Endometrial microvascular endothelial cells (primary cell): Measurements from ENCODE around the gene RPE65. TPM values are rescaled to one million over a fixed set of nuclear protein-coding genes. Genes with fewer than 3 reads are reported as not detected.
"Not testable (repeated sequence)": the region's sequence is repeated elsewhere in the genome, so short reads cannot be mapped to it uniquely, and the experiment has no call there.

Experiments
- in situ Hi-C: cut with HindIII; loops from 2 replicates; pipeline ENCODE4 v1.10.0; 2017; ENCODE audit warnings: low sequenced_read_pairs, low pct_unique_long_range_greater_than_20kb; ENCODE audit errors: inconsistent ontology term
- total RNA-seq: library from RNA; depleted of rRNA; stranded (reverse); fragments of >200 nt; gene quantifications from one replicate; pipeline ENCODE4 v1.2.3, GENCODE V29; 2015; ENCODE audit errors: inconsistent ontology term

The RPE65 gene
- total RNA-seq, 1 donor from 2014 or later: not detected

DNA sequence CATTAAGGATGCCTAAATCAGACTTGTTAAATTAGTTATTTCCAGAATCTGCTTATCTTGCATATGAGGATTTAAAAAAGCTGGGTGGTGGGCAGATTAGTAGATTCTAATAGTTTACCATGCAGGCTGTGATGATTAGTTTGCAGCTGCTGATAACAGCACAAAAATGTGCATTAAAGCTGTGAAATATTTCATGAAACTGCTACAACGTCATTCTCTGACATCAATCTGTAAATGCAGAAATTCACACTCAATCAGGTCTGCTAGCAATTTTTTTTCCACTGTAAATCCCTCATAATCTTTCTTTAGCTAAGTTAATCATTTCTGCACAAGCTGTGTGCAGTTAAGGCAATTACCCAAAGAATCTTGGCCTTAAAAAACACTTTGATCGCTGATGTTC, 9.3 kb upstream of the RPE65 start:
- in situ Hi-C loops: no loop called here

DNA sequence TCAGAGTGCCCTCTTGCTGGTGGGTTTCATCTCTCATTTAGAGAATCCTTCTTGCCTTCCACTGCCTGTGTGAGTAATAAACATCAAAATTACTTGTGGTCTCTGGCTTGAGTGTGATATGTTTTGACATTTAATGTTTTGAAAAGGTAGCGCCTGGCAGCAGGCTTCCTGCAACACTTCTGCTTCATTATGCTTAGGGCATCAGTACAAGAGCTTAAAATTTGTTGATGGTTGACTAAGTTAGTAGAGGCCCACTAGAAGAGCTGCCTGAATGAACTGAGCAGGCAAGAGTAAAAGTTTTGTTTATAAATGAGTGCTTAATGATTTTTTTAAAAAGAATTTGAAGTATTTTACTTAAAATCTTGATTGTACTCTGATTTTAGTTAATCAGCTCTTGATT, 6.4 kb upstream of the RPE65 start:
- in situ Hi-C loops: no loop called here

DNA sequence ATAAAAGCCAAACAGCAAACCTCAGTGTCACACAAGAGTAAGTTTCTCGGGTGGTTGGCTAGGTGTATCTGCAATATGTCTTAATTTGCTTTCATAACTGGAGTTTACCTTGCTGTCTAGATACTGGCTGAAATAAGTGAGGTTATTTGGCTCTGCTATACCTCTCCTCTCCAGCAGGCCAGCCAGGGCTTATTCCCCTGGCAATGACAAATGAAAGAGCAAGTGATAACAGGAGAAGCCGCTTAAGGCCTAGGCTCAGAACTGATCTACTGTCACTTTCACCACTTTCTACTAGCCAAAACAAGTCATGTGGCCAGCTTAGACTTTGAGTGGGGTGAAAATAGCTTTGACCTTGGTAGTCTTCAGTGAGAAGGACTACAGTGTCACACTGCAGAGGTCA, 4.8 kb upstream of the RPE65 start:
- in situ Hi-C loops: no loop called here

DNA sequence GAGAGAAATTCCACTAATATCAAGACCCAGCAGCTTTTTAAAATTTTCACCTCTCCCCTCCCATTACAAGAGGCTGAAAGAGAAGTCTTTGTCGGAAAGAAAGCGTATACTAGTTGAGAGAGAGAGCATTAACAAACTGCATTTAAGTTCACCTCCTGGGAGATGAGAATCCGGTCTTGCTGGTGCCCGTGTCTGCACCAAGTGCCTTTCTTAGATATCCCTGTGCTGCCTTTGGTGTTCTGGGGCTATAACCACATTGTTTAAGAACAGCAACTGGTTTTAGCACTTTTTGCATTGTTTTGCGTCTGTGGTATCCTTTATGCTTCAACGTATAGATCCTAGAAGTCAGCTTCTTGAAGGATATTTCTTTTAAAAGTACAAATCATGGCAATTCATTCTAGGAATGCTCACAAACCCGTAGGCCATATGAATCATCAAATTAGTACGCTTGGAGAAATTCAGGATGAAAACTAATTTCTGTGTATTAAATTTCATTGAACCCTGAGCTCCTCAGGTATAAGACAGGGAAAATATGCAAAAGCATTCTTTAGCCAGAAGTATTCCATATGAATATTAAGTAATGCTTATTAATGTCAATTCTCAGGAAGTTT, 3.4 kb upstream of the RPE65 start:
- in situ Hi-C loops: no loop called here

DNA sequence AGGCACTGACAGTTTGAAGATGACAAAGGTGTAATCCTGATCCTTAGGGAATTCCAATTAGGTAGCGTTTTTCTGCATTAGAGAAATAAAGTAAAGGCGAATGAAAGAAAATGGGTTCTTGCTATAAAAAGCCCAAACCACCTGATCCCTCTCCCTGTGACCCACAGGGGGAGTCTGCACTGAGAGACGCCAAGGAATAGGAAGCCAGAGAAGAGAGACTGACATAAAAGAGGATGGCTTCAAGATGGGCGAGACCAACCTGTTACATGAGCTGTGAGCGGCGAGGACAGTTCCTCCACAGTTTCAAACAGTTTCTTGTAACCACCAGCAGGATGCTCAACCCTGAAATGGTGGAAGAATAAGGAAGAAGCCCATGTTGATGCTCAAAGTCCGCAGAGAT, 1.4 kb downstream of the RPE65 start:
- in situ Hi-C loops: no loop called here

DNA sequence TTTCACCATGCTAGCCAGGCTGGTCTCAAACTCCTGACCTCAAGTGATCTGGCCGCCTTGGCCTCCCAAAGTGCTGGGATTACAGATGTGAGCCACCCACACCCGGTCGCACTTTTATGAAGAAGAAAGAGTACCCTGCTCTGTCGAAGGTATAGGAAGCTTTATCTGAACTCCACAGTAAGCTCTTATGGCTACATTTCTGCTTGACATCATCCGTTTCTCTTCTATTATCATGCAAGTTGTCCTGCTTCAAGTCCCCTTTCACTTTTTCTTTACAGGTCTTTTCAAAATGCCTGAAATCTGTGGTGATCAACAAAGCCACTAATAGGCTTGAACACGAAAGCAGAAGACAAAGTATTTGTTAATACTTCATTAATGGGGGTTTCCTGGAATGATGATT, 4.0 kb downstream of the RPE65 start:
- in situ Hi-C loops: no loop called here

DNA sequence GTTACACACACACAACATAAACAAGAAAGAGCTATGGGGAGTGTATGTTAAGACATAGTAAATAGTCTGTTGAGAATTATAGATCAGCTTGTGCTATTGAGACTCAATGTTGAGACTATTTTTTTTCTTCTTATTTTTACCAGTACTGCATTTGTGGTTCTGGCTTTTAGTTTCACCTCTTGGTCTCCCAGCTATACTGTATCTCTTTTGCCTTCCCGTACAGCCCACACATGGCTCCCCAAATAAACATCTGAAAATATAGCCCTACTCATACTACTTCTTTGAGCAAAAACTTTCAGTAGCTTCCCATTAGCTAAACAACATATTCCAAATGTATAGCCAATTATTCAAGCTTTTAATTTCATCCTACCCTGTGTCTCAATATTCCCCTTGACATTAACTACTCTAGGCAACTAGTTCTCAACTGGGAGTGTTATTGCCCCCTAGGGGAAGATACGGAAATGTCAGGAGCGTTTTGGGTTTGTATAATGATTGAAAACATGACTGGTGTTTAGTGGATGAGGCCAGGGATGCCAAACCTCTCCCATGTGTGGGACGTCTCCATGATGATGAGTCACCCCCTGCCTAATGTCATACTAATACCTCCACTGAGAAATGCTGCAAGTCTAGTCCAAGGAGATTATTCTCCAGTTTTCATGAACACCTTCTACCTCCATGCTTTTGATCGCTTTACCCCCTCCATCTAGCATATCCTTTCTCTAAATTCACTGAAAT, 6.8 kb downstream of the RPE65 start:
- in situ Hi-C loops: no loop called here

DNA sequence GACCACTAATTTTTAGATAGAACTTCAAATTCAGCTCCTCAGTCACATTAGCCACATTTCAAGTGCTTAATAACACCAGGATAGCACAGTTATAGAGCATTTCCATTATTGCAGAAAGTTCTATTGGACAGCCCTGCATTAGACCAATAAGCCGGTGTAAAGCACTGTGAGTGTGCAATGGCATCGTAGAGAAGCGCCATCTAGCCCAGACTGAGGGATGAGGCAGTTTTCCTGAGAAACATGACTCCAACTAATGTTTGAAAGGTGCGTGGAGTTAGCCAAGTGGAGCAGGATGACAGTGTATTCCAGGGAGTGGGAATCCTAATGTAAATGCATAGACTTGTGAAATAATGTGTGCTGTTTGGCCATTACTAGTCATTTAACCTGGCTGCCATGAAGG, 7.7 kb downstream of the RPE65 start:
- in situ Hi-C loops: no loop called here

DNA sequence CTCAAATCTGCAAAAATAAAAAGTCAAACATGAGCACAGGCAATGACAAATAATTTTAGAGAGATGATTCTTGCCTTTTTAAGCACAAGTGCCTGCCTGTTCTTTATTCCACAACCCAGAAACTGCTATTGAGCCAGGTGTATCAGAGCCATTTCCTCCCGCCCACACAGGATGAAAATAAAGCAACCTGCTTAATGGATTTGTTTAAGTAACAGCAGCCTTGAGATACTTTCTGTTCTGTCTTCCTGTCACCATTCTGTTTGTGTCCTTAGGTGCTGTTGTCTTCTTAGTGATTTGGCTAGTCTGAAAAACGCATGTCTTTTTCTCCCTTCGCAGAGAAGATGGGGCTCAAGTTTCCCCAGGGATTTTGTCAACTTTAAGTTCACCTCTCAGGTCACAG, 11.4 kb downstream of the RPE65 start:
- in situ Hi-C loops: no loop called here

DNA sequence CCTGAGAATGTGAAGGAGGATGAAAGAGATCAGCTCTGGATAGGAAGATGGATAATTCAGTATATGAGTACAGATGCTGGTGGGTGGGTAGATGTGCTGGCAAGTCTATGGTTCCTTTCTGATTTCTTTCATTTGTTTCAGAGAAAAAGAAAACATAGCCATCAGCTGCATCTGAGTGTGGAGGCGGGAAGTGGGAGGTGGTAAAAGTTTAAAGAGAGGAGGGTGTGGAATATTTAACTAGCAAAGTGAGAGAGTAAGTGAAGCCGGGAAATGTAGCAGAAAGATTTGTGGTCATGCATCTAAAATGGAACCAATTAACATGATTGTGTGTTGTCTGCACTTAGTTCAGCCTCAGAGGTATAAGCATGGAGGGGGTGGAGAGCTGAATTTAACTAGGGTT, 16.4 kb downstream of the RPE65 start:
- in situ Hi-C loops: no loop called here

DNA sequence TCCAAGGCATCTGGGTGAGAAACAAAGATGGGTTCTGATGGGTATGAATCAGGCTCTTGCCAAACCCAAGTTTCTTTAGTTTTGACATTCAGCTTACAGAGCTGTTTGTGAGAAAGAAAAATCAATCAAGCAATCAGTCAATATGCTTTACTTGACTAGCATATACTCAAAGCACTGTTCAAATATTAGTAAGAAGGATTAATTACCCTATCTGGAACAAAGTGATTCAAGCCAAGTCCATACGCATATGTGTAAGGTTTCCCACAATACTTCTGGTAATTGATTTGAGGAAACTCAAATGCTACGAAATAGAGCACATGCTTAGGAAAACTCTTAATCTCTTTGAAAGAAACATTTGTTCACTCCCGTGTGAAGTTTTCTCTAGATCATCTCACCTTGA, 18.7 kb downstream of the RPE65 start:
- in situ Hi-C loops: no loop called here

DNA sequence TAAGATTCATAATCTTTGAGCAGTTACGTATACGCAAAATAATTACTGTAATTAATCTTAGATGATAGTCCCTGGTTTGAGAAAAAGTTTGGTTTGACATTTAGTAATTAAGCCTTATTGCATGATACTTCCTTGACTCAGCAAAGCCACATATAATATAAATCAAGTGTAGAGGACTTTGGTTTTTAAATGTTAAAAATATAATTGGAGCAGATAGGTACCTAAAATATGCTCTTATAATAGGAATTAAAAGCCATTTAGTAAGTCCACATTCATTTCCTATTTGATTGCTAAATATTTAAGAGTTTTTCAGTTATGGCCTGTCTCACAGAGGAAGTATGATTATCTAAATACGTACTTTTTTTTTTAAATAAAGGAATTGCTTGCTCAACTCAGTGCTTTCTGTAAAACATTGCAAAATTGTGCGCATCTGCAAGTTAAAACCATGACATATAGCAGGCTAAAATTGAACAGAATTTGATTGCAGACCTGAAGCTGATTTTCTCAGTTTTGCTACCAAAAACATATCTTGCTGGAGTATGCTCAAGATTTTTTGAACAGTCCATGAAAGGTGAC, 20.4 kb downstream of the RPE65 start:
- in situ Hi-C loops: no loop called here

DNA sequence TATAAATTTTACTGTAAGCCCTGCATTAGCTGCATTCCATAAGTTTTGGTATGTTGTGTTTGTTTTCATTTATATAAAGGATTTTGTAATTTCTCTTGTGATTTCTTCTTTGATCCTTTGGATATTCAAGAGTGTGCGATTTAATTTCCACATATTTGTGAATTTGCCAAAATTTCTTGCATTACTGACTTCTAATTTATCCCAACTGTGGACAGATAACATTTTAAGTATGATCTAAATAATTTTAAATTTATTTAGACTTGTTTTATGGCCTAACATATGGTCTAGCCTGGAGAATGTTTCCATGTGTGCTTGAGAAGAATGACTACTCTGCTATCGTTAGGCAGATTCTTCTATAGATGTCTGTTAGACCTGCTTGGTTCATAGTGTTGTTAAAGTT, 23.2 kb downstream of the RPE65 start:
- in situ Hi-C loops: no loop called here

DNA sequence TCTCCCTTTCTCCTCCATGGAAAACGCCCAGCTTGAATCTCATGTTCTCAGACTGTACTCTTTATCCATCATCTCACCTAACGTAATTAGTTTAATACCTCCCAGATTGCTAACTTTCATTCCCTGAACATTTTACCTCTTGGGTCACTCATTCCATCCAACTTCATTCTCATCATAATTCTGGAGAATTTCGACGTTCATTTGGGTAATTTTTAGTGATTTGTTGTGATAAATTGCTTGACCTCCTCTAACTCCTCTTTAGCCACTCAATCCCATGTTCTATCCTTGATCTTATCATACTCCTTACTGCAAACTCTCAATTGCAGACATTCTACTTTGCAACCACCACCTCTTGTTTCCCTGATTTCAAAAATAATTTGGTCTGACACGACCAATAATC, 28.4 kb downstream of the RPE65 start:
- in situ Hi-C loops: no loop called here

DNA sequence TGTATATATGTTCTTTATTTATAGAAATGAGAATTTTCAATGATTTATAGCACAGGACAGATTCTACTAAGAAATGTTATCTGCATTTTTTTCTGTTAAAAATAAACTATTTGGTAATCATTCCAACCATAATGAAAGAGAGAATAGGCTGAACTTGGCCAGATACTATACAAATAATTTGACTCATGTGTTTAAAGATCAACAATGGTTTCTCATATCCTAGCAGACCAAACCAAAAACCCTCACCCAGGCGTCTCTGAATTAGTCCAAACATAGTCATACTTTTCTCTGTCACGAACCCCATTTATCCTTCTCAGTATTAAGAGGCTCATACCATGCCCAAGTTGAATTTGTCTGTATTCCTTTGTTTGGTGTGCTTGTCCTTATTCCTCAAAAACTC, 40.3 kb downstream of the RPE65 start:
- in situ Hi-C loops: no loop called here

DNA sequence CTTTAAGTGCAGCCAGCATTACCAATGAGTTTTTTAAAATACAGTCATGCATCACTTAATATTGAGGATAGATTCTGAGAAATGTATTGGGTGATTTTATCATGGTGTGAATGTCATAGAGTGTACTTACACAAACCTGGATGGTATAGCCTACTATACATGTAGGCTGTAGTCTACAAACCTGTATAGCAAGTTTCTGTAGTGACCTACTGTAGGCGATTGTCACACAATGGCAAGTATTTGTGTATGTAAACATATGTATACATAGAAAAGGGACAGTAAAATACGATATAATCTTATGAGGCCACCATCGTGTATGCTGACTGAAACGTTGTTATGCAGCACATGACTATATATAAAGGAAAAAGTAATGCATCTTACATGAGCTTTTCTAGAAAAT, 48.2 kb downstream of the RPE65 start:
- in situ Hi-C loops: no loop called here

DNA sequence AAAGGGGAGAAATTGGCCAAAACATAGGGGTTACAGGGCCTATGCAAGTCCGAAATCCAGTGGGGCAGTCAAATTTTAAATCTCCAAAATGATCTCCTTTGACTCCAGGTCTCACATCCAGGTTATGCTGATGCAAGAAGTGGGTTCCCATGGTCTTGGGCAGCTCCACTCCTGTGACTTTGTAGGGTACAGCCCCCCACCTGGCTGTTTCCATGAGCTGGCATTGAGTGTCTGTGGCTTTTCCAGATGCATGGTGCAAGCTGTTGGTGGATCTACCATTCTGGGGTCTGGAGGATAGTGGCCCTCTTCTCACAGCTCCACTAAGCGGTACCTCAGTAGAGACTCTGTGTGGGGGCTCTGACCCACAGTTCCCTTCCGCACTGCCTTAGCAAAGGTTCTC, 54.2 kb downstream of the RPE65 start:
- in situ Hi-C loops: not testable (repeated sequence)

DNA sequence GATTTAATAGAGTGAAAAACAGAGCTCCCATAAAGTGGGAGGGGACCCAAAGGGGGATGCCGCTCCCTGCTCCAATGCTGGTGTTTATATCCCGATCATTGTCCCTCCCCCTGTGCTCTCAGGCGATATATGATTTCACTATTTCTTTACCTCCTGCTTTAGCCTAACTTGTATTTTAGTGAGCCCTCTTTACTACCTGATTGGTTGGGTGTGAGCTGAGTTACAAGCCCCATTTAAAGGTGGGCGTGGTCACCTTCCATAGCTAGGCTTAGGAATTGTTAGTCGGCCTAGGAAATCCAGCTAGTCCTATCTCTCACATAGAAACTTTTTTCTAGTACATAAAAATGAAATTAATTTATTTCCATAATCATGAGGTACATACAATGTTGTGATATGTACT, 57.3 kb downstream of the RPE65 start:
- in situ Hi-C loops: not testable (repeated sequence)

DNA sequence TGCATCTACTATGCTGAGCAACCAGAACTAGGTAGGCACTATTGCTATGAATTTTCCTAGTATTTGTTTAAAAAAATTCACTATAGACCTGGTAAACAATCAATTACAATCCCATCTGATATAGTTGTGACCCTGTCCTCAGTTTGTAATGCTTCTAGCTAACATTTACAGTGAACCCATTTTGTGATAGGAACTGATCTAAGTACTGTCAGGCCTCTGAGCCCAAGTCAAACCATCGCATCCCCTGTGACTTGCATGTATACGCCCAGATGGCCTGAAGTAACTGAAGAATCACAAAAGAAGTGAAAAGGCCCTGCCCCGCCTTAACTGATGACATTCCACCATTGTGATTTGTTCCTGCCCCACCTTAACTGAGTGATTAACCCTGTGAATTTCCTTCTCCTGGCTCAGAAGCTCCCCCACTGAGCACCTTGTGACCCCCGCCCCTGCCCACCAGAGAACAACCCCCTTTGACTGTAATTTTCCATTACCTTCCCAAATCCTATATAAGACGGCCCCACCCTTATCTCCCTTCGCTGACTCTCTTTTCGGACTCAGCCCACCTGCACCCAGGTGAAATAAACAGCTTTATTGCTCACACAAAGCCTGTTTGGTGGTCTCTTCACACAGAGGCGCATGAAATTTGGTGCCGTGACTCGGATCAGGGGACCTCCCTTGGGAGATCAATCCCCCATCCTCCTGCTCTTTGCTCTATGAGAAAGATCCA, 63.8 kb downstream of the RPE65 start:
- in situ Hi-C loops: not testable (repeated sequence)

DNA sequence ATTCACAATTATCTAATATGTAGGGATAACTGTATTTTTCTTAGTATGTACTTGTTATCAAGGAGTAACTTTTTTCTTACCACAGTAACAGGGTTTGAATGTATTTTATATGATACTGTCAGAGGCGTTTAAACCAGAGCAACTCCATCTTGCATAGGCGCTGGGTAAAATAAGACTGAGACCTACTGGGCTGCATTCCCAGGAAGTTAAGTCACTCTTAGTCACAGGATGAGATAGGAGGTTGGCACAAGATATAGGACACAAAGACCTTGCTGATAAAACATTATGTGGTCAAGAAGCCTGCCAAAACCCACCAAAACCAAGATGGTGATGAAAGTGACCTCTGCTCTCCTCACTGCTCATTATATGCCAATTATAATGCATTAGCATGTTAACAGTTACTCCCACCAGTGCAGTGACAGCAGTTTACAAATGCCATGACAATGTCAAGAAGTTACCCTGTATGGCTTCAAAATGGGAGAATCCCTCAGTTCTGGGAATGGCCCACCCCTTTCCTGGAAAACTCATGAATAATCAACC, 64.8 kb downstream of the RPE65 start:
- in situ Hi-C loops: no loop called here
